Activated CD8-positive, alpha-beta memory T cell treated with anti-CD3 and anti-CD28 coated beads, Interleukin-2, amount 50 U/mL, for 1 hour (primary cell): ENCODE results near the gene PLCH1.

Experiments used
- DNase-seq: peaks from one replicate; pipeline ENCODE4 v3.0.0-alpha.2; 2020; ENCODE audit errors: extremely low read depth

Gene PLCH1

DNA sequence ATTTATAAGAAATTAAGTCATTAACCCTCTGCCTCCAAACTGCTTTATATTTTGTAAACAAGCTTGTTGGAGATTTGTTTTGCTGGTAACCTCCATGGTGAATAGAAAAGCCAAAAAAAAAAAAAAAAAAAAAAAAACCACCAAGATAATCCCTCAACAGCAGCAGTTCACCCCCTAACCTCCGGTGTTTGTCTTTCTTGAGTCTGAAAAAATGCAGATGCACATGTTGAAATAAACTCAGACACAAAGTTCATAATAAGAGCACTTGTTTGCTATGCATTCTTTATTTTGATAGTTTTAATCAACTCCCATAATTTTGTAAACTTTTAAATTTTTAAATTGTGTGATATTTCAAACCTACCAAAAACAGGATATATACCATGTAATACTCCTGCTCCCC lies 1.8 kb upstream of the PLCH1 start:
- no peak for DNase-seq

DNA sequence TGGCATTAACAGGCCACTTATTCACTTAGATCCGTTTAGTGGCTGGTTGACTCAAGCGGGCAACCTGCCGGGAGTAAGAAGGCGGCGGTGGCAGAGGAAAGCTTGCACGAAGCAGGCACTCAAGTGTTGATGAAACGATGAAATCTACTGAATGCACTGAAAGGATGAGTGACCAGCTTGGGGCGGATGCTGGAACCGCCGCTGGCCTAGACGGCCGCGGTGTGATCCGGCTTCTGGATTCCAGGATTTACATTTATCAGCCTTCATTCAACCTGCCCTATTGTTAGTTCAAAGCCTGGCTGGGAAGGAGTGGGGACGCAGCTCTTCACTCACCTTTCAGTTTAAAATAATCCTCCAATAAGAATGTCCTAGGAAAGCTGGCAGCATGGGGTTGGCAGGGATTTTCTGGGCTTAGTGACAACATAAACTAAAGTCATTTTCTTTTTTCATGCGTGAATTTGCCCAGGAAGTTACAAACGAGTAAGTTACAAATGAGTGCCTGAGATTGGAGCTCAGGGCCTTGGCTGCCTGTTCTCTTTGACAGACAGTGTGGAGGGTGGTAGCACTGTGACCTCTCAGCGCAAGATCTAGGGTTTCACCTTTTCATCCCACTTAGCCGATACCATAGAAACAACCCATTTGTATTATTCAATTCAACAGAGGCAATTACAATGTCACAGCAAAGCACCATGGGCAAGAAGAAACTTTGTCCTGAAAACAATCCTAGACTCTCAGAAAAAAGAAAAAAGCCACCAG lies 1.1 kb upstream of the PLCH1 start:
- no peak for DNase-seq

DNA sequence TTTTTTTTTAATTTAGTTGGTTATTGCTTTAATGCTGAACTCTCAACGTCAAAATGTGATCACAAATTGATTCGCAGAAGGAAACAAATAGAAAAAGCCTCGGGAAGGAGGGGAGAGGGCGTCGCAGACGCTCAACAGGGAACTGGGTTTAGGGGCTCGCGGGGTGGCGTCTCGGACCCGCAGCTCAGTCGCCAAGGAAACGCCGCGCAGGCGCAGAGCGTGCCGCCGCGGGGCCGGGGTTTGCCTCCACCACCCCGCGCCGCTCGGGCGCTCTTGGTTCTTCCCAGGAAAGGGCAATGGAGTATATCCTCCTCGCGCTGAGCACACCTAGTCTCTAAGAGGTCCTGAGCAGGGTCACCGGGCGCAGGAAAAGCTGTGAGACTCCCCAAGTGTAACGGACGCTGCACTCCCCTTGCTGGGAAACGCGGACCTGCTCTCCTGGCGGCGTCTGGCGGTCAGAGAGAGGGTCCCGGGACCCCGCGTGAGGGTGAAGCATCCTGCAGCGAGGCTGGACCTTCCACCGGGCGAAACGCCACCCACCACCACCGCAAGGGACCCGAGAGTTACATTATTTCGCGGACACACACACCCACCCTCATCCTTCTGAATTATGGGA lies 753 bp downstream of the PLCH1 start:
- no peak for DNase-seq

DNA sequence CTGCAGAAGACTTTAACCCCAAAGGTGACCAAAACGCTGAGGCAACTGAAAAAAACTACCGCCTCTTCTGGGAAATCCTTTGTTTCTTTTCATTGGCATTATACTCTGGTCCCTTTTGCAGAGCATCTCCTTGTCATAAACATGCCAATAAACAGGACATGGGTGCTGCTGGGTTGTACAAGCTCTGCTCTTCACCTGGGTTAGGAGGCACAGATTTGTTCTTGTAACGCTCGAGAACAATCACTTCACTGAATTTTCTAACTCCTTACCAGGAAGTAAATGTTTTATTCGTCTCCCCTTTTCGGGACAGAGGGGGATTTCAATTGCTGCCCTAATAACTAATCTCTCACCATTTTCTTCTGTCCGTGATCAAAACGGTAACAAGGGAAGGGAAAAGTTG lies 1.3 kb downstream of the PLCH1 start:
- no peak for DNase-seq

DNA sequence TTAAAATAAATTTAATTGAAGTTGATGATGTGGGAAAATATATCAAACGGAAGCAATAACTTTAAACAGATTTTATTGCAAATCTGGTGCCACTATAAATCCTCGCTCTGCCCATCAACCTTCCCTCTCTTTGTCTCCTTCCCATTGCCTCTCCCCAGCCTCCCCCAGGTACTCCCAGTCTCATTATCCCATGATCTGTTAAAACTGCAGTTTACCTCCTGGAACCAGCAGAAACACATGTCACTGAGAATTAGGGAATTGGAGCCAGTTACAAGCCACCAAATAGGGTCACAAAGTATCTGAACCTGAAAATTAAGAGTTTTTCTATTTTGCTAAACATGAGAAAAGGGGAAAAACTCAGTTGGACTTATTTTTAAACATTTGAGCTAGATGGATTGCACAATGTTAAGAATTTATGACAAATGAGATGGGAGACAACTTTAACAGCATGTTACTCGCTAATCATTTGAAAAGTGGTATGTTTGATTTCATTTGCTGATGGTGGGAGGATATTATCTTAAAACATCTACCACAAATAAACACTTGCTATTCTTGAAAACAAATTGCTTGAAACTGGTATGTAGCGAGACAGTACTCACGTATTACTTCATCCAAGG lies 2.4 kb downstream of the PLCH1 start:
- DNase-seq: no peak

DNA sequence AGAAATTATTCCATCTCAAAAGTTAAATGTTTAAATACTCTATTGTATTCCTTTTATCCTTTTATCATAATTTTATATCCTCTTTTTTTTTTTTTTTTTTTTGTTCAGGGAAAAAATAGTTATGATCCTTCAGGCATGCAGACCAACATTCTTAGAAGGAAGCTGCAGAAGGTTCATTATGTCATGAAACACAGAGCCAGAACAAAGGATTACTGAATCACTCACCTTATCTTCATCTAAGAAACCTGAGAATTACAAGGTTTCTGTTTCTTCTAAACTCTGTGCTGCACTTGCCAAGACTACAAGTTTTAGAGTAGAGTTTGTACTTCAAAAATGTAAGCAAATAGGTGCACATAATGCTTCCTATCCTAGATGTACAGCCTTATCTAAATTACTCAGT lies 3.3 kb downstream of the PLCH1 start:
- DNase-seq: no peak

DNA sequence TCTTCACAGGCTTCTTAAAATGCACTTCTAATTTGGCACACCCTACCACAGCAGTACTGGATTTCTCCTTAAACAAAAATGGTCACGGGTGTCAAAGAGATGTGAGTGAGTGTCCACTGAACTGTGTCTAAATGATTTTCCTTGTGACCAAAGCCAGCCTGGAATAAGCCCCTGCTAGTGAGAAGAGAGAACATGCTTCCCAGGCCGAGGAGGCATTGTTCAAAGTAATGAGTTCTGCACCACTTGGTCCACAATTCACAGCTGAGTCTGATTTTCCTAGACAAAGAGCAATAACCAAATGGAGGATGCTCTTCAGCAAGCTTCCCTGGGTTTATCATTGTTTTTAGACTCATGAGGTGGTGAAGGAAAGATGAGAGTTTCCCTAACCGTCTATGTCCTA lies 3.8 kb downstream of the PLCH1 start:
- DNase-seq: no peak

DNA sequence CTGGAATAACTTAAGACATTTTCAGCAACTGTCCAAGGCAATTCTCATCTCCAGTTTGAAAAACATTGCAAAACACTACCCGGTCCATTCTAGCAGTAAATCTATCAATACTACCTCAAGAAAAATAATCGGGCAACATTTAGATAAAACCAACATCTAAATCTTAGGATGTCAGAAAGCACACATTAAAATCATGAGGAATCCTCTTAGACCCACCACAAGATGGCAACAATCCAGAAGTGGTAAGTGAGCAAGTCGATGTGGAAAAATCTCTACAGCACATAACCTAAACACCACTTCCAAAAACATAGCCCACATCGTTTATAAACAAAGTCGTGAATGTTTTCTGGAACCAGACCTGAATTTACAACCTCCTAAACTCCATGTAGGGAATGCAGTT lies 5.7 kb downstream of the PLCH1 start:
- DNase-seq: no peak

DNA sequence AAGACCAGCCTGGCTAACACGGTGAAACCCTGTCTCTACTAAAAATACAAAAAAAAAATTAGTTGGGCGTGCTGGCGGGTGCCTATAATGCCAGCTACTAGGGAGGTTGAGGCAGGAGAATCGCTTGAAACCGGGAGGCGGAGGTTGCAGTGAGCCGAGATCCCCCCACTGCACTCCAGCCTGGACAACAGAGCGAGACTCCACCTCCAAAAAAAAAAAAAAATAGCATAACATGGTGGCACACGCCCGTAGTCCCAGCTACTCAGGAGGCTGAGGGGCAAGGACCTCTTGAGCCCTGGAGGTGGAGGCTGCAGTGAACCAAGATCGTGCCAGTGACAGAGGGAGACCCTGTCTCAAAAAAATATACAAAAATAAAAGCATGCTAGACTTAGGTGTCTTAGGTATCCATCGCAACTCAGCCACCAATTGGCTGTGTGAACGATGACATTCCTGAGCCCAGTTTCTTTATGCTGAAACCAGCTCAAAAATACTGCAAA lies 6.2 kb downstream of the PLCH1 start:
- DNase-seq: no peak

DNA sequence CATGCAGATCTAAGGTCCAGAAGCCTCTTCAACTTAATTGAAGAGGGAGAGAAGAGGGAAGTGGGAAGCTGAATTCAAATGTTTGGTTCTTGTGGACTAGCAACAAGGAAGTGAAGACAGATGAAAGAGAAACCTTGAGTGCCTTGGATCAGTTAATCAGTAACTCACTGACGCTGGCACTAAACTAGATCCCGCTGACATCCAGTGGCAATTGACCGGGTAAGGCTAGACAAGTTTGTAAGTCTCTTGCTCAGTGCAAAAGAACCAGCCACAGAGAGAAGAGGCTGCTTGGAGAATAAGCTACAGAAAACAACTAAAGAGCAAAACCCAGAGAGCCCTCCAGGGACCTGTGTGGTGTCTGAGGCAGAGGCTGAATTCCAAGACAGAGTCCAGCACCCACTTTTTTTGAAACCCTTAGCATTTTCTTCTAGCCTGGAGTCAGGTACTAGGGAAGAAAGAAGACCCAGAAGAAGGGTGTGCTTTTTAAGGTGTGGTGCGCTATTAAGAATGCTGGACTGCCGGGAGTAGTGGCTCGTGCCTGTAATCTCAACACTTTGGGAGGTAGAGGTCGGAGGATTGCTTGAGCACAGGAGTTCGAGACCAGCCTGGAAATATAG lies 6.9 kb downstream of the PLCH1 start:
- DNase-seq: no peak

DNA sequence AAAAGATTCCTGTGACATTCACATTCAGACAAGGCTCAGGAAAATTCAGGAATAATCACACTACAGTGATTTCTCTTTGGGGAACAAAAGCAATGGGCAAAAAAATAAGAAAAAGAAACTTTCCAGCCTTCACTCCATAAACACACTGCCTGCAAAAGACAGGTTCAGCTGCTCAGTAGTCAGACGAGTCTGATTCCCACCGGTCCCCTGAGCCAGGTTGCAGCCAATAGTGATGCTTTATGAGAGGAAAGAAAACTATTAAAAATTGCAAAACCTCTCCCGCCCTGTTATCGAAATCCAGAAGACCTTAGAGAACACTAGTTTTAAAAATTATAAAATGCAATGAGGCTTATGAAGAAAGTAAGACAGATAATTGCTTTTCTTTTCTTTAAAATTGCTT lies 8.5 kb downstream of the PLCH1 start:
- no peak for DNase-seq

DNA sequence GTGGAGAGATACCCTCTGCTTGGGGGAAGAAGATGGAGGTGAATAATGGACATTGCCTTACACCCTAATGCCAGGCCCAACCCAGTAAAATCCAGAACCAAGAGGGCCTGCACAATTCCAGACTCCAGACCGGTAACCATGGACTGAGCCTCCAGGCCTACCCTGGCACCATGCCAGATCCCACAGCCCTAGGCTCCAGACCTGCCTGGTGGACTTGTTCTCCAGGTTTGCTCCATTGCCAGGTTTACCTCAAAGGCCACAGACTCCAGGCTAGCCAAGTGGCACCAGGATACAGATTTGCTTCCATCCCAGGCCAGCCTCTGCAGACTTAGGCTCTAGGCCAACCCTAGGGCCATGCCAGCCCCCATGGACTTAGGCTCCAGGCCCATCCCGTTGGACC lies 14.0 kb downstream of the PLCH1 start:
- no peak for DNase-seq

DNA sequence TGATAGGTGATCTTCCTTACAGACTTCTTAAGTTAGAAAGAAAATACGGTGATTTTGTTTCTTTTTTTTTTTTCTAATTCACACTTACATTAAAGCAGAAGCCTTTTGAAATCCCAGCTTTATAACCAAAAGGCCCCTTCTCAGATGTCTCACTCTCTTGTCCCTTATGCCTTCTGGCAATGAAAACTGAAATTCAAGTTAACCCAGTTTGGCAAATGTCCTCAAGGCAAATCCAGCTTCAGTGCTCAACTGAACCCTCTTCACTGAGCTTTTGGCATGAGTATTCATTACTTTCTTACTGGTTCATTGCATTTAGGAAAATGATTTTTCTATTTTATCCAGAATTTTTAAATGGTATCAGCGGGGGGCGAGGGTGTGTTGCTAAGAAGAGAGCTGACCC lies 17.0 kb downstream of the PLCH1 start:
- DNase-seq: no peak

DNA sequence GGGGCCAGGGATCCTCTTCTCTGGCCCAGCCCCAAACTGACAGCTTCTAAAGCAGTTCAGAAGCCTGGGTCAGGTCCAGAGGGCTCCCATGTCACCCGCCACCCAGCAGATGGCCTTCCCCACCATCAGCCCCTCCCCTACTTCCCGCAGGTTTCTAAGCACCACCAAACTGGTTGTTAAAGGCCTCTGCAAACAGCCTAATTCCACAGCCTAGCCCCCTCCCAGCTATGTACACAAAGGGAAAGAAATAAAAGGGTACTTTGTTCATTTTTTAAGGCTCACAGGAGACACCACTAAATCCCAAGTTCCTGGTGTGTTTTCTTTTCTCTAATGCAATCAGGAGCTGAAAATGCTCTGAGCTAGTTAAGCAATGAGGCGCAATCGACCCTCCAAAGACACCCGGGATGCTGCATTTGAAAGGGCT lies 30.6 kb downstream of the PLCH1 start:
- no peak for DNase-seq

DNA sequence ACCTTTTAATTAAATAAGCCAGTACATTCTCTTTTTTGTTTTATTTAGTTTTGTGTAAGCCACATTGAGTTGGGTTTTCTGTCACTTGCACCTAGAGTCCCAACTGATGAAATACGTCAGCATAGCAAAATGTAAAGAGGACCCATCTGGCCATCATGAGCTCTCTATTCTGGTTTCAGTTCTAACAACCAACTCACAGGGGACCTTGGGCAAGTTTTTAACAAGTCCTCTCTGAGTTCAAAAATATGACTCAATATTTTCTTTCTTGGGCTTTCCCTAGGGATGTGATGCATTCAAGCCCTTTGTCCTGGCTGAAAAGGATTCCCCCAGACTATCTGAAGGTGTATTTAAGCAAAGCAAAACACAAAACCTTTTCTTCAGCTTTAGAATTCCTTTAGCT lies 32.9 kb downstream of the PLCH1 start:
- no peak for DNase-seq

DNA sequence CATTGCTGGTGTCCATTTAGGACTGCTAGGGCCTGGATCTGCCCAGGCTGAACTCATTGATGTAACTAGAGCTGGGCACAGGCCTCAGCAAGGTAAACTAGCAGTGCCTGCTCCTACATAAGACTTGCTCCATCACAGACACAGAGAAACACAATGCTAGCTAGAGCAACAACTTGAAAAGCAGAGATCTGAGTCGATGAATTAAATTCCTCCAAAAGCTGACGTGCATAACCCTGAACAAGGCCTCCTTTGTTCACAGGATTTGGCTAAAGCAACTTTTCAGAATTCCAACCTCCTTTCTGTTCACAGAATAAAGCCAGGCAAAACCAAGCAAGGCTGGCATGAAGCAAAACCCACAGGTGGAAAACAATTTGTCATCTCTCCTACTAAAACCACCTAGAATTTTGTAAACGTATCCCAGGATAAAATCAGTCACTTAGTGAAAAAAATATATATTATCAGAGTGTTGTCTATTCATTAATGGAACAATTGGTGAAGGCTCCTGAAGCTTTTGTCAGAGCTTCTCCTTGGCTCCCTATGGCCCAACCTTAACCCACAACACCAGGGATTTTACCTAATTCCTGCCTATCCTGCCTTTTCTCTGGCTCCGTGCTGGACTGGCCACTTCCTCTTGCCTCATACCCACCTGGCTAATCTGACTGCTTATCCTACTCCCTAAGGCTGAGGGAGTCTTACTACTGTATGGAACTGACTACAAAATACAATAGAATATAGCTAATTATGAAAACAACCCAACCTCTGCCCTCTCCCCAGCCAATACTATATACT lies 39.9 kb downstream of the PLCH1 start:
- no peak for DNase-seq

DNA sequence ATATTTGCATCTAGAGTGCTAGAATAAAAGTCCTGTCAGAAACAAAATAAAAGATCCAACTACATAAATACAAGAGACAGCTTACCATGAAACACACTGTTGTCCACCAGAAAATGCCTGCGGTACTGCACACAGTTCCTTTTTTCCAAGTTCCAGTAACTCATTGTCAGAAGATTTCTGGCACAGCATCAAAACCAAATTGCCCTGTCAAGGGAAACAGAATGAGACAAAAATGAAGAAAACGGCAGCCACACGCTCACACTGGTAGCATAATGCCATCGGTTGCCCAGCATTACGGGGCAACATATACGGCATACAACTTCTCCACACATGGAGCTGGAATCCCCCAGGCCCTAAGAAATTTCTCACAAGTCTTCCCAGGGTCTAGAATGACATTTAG lies 40.8 kb downstream of the PLCH1 start:
- DNase-seq: no peak

DNA sequence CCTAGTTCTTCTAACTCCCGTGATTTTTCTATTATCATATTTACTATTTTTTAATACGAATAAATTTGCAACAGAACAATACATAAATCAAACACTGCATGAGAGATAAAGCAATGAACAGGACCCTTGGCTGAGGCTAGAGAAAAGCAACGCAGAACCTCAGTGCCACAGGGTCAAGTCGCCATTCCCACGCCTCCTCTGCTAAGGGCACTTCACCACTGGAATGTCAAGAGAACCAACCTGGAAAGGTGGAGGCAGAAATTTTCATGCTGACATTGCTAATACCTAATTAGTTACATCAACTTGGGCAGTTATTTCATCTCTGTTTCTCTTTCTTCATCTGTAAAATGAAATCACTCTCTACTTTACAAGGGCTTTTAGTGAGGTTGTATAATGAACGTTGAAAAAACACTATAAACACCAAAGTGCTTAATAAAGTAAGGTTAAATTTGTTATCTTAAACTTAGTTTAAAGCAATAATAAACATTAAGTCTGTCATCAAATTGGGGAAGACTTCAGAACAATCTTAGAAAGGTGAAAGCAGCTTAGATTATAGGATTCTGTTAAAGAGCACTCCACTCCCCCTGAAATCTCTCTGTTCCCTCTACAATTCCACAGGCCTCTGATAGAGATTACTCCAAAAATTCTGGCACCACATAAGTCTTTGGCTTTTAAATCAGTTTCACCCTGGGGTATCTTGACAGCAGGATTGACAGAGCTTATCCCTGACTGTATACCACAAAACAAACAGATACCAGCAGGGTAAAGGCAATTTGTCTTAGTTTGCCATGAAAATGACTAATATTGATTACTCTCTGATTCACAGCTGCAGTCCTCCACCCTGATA lies 41.9 kb downstream of the PLCH1 start:
- no peak for DNase-seq

DNA sequence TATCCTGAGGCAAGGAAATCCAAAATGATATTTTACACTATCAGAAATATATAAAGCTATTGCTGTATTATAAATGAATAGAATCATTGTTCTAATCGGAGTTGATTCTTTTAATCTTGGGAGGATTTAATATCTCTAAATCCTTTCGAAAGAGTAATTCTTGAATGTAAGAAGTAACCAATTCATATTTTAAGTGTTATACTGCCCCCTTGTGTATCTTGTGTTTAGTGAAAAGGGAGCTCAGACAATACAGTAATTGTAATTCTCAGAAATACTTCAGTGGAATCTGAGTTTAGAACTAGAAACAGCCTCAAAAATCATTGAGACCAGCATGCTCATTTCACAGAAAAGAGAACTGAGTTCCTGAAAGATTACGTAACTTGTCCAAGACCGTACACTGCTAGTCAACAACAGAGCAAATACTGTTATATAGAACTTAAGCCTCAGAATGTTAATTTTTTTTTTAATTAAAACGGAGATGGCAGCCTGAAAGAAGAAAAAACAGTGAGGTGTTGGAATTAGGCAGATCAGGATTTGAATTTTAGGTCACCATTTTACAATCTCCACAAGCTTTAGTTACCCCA lies 42.9 kb downstream of the PLCH1 start:
- DNase-seq: no peak

DNA sequence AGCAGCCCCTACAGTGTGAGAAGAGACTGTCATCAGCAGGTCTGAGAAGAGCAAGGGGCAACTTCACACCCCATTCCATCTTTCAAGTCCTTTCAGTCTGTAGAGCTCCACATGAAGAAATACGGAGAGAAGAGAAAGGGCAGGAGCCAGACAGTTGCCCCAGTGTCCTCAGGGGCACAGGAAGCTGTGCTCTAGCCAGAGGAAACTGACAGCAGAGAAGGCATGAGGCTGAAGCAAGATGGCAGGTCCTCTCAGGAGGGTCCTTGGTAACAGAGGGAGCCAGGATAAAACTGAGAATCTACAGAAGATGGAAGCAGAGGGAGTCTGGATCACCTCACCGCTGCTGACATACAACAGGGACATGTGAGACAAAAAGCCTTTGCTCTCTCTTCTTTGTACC lies 47.3 kb downstream of the PLCH1 start:
- DNase-seq: no peak

DNA sequence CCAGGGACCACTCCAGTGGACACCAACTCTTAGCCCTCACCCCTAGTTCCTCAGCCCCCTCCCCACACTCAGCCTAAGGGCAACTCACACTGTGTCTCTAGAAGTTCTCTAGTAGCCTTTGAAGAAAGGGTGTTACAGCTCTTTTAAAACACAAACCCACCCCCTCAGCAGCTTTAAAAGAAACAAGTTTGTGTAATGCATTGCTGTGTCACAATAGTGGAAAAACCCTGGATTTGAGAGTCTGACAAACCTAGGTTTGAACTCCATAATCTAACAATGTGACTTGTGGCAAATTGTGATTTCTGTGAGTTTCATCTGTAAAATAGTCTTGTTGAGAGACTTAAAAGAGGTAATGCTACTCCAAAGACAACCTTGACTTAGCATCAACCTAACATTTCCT lies 54.0 kb downstream of the PLCH1 start:
- DNase-seq: no peak
